Measurements from ENCODE around the gene ZNF764.
A peak's percentile ranks its signal among the peaks of the same experiment; 100 is the strongest.
"Not testable (repeated sequence)": the region's sequence is repeated elsewhere in the genome, so short reads cannot be mapped to it uniquely, and the experiment has no call there.

ZNF764 gene

DNA sequence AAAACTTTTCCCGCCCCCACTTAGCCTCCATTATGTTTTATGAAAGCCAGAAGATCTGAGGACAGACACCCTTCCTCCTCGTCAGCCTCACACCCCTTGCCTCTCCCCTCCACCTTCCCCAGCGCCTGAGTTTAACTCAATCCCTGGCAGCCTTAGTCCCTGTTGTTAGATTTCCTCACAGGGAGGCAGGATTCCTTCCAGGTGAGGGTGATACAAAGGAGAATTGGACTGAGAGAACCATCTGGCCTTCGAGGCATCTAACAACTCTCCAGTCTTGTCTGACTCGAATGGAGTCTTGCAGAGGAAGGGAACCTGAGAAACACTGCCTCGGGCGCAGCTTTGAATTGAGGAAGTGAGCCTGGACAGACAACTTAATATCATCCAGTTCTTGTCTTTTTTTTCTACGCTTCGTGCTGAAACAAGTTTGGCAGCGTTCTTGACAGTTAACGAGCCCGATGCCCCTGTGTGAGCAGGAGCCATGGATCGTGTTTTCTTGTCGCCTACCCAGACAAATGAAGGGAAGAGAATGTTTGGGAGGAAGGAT, 30.5 kb downstream of the ZNF764 start:
- no peak for DNase-seq (ENCODE audit: low read depth in 3 of 3)

DNA sequence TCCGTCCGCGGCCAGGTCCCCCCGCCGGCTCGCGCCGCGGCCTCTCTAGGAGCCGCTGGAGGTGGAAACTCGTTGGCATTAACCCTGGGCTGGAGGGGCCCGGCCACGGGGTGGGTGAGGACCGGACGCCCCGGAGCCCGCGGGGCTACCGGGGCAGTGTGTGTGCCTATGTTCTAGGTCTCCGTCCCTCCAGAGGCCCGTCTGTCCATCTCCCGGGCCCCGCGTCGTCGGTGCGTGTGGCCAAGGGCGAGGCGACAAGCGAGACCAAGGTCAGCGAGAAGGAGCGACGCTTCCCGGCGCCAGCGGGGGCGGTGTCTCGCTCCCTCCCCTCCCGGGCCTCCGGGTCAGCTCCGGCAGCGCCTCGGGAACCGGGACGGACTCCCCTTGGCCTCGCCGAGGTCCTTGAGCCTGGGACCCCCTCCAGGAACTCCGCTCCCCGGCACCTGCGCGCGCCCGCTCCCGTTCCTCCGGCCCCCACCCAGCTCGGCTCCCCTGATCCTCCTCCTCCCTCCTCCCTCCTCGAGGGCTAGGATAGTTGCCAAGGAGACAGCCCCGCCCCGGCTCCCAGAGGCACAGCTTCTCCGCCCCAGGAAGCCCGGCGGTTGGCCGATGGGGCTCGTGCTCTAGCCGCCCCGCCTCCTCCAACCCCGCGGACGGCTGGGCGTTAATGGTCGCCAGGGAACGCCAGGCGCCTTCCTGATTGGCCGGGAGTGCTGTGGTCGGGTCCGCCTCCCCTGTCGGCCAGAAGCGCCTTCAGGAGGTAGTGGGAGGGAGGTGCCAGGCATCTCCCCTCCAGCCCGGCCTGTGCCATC, 31.1 kb downstream of the ZNF764 start:
- DNase-seq (ENCODE audit: low read depth in 3 of 3): peak; percentile 71 to 86 (median 77)

DNA sequence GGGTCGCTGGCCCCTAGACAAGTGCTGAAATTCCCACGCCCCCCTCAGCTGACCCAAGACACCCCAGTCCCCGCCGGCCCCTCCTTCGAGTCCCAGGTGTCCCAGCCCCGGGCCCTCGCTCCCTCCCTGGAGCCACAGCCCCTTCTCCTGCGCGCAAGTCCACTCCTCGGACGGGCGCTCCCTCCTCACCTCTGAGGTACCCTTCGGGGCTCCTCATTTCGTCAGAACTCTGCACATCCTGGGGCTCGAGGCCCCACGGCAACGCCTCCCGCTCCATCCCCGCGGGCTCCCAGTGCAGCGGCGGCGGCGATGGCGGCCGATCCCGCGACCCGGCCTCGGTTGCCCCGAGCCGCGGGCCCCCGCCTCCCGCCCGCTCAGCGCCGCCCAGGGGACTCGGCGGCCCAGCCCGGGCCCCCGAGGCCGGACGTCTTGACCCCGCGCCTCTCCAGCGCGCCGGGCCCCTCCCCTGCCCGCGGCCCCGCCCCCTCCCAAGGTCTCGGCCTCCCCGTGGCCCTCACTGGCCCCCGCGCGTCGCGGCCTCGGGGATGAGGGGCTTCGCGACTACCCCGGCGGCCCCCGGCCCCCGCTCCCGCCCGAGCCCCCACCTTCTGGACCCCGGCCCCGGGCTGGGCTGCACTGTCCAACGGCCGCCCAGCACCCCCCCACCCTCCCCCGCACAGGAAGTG, 31.9 kb downstream of the ZNF764 start, which contains the start of gene ZNF768:
Gene ZNF768, minus strand, starts transcription at position 430 of the 686 bp plus-strand sequence. Its CDS starts 153 bp downstream, at position 277.
- peak in 1 of 3 experiments; percentile 38 for DNase-seq (ENCODE audit: low read depth in 3 of 3)

DNA sequence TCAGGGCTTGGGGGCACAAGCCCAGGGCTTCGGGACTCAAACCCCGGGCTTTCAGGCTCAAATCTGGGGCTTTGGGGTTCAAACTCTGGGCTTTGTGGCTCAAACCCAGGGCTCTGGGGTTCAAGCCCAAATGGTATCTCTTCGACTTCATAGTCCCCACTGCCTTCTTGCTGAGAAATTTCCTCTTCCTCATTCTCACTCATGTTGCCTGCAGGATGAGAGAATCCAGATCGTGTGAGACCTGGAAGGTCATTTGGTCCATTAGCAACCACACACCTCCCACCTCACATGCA, 32.4 kb downstream of the ZNF764 start:
- no peak for DNase-seq (ENCODE audit: low read depth in 3 of 3)

DNA sequence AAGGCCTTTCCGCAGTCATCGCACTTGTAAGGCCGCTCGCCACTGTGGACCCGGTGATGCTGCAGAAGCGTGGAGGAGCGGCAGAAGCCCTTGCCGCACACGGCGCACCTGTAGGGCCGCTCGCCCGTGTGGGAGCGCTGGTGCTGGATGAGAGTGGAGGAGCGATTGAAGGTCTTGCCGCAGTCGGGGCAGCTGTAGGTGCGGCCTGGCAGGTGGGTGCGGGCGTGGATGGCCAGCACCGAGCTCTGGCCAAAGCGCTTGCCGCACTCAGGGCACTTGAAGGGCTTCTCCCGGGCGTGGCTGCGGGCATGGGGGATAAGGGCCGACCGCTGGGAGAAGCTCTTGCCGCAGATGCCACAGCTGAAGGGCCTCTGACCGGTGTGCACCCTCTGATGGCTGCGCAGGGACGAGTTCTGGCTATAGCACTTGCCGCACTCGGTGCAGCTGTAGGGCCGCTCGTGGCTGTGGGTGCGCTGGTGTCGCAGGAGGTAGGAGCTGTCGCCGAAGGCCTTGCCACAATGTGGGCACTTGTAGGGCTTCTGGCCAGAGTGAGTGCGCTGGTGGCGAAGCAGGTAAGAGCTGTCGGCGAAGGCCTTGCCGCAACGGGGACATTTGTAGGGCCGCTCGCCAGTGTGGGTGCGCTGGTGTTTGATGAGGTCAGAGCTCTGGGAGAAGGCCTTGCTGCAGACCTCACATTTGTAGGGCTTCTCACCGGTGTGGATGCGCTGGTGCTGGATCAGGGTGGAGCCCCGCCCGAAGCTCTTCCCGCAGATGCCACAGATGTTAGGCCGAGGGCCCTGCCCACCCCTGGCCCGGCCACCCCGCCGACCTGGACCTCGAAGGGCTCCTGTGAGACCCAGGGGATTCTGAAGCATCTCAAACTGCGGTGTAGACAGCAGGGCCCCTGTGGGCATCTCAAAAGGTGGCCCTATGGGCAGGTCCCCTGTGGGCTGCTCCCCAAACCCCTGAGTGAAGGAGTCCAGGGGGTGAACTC, 33.3 kb downstream of the ZNF764 start:
- no peak for DNase-seq (ENCODE audit: low read depth in 3 of 3)

DNA sequence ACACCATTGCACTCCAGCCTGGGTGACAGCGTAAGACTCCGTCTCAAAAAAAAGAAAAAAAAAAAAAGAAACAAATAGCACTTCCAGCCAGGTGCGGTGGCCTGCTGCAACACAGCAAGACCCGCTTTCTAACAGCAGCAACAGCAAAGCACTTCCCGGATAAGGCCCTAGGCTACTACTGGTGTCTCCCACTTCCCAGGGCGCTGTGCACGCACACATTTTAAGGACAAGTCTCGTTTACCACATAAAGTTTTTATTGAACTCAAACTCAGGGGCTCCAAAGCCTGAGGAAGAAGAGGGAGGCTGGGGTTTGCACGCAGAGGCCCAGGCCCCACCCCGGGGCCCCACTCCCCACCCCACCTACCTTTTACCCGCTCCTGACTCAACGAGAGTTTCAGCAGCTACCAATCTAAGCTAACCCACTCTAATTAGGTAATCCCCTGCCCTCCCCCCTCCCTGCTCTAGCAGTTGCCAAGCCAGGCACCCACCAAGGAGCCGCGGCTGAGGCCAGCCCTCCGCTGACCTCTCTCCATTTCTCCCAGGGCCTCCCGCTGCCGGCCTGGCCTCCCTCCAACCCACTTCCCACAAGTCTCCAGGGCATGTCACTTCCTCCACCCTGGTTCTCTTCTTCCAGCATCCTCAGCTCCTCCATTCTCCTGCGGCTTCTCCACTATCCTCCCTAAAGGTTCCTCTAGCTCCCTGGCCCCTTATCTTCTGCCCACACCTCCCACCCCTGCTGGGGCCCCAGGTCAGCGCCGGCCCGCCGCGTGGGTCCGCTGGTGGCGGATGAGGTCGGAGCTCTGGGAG, 34.2 kb downstream of the ZNF764 start:
- DNase-seq (ENCODE audit: low read depth in 3 of 3): no peak

DNA sequence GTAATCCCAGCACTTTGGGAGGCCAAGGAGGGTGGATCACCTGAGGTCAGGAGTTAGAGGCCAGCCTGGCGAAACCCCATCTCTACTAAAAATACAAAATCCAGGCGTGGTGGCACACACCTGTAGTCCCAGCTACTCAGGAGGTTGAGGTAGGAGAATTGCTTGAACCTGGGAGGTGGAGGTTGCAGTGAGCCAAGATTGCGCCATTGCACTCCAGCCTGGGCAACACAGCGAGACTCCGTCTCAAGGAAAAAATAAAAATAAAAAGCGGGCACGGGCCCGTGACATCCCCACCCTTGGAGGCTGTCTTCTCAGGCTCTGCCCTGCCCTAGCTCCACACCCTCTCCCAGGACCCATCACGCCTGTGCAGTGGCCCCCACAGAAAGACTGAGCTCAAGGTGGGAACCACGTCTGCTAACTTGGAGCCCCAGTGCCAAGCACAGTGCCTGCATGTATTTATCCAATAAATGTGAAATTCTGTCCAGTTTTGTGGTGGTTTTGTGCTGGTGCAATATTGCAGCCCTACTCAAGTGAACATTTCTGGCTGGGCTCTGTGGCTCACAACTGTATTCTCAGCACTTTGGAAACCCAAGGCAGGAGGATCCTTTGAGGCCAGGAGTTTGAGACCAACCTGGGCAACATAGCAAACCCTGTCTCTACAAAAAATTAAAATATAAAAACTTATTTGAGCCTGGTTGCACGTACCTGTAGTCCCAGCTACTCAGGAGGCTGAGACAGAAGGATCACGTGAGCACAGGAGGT, 35.3 kb downstream of the ZNF764 start:
- DNase-seq (ENCODE audit: low read depth in 3 of 3): not testable (repeated sequence)

DNA sequence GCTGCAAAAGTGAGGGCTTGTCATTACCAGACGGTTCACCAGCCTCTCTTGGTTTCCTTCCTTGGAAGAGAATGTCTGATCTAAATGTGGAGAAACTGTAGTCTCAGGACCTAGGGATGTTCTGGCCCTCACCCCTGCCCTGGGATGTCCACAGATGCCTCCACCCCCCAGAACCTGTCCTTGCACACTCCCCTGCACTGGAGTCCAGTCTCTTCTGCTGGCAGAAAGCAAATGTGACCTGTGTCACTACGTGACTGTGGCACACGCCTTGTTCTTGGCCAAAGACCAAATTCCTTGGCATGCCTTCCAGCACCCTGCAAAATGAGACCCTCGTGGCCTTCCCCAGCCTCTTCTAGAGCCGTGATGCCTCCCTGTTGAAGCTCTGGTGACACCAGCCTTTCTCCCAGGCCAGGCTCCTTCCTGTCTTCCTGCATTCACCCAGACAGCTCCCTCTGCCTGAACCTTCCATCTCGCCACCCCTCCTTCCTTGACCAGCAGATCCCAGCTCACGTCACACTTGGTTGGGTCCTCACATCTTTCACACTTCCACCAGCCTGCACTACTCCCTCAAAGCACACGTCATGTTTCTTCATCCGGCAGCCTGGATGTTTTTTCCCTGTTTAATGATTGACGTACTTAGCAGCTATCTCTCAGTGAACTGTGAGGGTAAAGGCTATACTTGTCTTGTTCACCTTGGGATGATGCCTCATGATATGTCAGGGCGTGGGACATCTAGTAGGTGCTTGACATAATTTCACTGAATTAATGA, 36.1 kb downstream of the ZNF764 start:
- no peak for DNase-seq (ENCODE audit: low read depth in 3 of 3)

DNA sequence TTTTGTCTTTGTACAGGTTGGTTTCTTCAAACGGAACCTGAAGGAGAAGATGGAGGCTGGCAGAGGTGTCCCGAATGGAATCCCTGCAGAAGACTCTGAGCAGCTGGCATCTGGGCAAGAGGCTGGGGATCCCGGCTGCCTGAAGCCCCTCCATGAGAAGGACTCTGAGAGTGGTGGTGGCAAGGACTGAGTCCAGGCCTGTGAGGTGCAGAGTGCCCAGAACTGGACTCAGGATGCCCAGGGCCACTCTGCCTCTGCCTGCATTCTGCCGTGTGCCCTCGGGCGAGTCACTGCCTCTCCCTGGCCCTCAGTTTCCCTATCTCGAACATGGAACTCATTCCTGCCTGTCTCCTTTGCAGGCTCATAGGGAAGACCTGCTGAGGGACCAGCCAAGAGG, 36.7 kb downstream of the ZNF764 start:
- DNase-seq (ENCODE audit: low read depth in 3 of 3): no peak

DNA sequence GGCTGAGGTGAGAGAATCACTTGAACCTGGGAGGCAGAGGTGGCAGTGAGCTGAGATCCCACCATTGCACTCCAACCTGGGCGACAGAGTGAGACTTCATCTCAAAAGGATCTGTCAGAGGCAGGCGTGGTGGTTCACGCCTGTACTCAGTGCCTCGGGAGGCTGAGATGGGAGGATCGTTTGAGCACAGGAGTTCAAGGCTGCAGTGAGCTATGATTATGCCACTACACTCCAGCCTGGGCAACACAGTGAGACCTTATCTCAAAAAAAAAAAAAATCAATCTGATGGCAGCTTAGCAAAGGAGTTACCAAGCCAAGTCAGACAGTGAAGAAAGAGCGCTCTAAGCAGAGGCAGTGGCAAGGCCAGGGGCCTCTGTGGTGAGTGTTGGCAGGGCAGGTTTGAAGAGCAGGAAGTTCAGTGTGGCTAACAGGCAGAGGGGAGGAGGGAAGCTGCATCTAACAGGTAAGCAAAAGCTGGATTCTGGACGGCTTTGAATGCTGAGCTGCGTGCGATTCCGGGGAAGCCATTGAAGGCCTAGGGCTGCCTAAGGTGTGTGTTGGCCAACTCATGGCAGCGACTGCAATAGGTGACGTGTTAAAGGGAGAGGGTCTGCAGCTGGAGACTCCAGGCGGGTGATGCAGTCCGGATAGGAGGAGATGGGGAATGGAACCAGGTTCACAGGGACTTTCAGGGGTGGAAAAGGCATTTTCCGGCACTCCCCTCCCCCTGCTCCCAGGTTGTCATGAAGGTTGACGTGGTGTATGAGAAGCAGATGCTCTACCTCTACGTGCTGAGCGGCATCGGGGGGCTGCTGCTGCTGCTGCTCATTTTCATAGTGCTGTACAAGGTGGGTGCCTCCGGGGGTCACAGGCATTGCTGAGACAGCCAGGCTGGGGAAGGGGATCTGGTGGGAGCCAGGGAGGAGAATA, 38.8 kb downstream of the ZNF764 start:
- no peak for DNase-seq (ENCODE audit: low read depth in 3 of 3)

DNA sequence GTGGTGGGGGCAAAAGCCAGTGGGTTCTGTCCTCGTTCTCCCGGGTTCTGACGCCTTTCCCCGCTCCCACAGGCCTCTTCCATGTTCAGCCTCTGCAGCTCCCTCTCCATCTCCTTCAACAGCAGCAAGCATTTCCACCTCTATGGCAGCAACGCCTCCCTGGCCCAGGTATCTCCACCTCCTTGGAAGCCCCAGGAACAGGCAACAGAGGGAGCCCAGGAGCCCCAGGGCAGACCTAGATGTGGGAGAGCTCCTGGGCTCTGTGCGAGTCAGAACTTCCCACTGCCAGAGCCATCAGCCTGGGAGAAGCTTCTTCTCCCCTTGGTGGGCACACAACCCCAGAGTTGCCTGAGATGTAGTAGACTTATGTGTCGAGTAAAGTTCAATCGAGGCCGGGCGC, 39.6 kb downstream of the ZNF764 start:
- DNase-seq (ENCODE audit: low read depth in 3 of 3): no peak

DNA sequence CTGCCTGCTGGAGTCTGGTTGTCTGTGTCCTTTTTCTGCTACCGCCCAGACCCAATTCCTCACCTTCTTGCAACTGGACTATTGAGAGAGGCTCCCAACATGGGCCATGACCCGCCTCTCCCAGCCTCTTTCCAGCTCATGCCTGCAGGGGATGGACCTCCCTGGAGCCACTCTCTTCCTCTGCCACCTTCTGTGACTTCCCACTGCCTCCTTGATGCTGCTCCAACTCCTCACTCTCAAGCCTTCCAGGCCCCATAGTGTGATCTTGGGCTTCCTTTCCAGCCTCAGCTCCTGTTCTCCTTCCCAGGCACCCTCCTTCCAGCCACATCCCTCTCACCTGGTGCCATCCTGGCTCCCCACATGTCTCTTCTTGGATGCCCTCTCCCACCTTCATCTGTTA, 42.9 kb downstream of the ZNF764 start:
- DNase-seq (ENCODE audit: low read depth in 3 of 3): no peak

DNA sequence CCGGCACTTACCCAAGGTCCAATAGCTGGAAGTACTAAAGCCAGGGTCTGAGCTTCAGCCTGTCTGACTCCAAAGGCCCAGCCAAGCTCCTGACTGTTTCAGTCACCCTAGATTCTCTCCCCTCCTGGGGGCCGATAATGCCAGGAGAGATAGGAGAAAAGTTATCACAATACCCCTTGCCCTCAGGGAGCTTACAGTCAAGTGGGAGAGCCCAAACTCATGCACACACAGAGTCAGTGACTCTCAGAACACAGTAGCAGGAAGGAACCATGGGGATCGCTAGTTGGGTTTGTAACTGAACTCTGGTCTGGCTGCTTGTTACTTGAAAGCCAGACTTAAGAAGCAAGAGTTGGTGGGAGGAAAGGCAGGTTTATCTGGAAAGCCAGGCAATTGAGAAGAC, 46.7 kb downstream of the ZNF764 start:
- no peak for DNase-seq (ENCODE audit: low read depth in 3 of 3)

DNA sequence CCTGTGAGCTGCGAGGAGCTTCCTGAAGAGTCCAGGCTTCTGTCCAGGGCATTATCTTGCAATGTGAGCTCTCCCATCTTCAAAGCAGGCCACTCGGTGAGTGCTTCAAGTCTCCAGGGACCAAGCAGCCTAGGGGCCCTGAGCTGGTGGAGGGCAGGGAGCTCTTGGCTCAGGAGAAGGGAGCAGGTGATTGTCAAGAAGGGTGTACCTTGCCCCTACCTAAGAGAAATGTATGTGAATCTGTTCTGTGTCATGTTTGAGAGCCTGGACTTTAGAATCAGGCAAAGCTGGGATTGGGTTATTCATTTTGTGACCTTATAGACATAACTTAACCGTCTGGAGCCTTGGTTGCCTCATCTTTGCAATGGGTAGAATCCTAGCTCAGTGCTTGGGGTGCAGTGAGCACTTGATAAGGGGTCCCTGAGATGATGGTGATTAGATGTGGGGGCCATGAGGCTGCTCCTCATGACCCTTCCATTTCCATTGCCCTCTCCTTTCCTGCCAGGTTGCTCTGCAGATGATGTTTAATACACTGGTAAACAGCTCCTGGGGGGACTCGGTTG, 47.7 kb downstream of the ZNF764 start:
- no peak for DNase-seq (ENCODE audit: low read depth in 3 of 3)

DNA sequence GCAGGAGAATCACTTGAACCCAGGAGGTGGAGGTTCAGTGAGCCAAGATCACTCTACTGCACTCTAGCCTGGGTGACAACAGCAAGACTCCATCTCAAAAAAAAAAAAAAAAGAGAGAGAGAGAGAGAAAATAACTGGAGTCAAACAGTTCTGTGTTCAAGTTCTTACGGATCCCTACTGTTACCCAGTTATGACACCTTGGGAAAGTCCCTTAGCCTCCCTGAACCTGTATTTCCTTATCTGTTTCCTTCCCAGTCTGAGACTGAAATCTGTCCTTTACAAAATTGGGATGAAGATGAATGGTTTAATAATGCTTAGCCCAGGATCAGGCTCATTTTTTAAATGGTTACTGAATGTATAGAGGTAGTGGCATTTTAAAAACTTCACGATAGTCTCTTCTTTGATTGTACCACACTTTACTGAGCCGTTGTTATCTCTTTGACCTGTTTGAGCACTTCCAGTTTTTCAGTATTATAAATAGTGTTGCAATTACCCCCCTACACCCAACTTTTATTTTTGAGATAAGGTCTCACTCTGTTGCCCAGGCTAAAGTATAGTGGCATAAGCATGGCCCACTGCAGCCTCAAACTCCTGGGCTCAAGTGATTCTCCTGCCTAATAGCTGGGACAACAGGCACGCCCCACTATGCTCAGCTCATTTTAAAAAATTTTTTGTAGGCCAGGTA, 49.0 kb downstream of the ZNF764 start:
- DNase-seq (ENCODE audit: low read depth in 3 of 3): no peak
